HG03175 (cell line): ENCODE data around the gene C6orf15.
"Not testable (repeated sequence)": the region's sequence is repeated elsewhere in the genome, so short reads cannot be mapped to it uniquely, and the experiment has no call there.

ENCODE experiments used
- ATAC-seq: cut with Tn5 transposase; IDR thresholded peaks from one replicate; pipeline ENCODE4 v1.9.1; 2021; ENCODE audit warnings: mild to moderate bottlenecking, moderate library complexity; ENCODE audit not compliant: unreplicated experiment

Gene C6orf15

DNA sequence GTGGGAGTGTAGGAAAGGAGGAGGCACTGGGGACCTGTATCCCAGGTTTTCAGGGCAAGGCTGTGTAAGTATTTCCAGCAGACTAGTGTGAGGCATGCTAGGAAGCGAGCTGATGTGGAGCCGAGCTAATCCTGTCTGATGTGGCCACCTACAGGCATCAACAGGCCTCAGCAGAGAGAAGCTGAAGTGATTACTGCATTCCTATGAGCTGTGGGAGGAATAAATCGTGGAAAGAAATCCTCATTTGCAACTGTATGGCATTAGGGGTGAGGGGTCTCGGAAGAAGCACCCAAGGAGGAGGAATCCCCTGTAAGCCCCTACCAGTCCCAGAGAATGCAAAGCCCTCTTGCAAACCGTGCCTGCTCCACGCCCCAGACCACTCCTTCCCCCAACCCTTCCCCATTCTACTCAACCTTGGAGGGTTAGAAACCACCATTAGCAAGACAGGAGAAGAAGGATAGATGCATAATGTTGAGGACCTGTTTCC lies 41.6 kb downstream of the C6orf15 start:
- ATAC-seq: no peak

GRCh38 chr6:31068669-31069340 lies 43.6 kb downstream of the C6orf15 start:
- no peak for ATAC-seq

GRCh38 chr6:31067891-31068668 lies 44.3 kb downstream of the C6orf15 start:
- ATAC-seq: not testable (repeated sequence)

- not testable (repeated sequence) for ATAC-seq
Measured at GRCh38 chr6:31067028-31067427, 45.3 kb downstream of the C6orf15 start.

DNA sequence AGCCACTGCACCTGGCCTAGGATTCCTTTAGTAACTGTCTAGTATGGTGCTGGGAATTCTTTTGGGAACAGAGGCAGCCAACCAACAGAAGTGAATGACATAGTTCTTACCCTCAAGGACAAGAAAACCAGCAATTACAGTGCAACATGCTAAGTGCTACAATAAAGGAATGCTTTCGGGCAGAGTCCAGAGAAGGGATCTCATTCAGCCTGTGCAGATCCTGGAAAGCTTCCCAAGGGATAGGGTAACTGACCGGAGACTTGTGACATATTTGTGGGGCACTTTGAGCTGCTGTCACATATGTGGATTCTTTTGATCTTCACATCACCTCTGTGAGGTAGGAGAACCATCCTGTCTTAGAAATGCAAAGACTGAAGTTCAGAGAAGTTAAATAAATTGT lies 46.8 kb downstream of the C6orf15 start:
- ATAC-seq: no peak

- ATAC-seq: no peak
Measured at GRCh38 chr6:31063906-31064435, 48.4 kb downstream of the C6orf15 start.
